Measurements from ENCODE around the gene PHAF1.

PHAF1 gene

GRCh38 chr16:67180166-67180565 lies 70.4 kb downstream of the PHAF1 start:
- DNase-seq (ENCODE audit: low read depth in 2 of 2) = no peak

- DNase-seq (ENCODE audit: low read depth in 2 of 2) = no peak
Observed at GRCh38 chr16:67181346-67181745, 71.6 kb downstream of the PHAF1 start.

- DNase-seq (ENCODE audit: low read depth in 2 of 2) = no peak
Observed at GRCh38 chr16:67182288-67182687, 72.5 kb downstream of the PHAF1 start.

- DNase-seq (ENCODE audit: low read depth in 2 of 2) = no peak
Observed at GRCh38 chr16:67183284-67183626, 73.5 kb downstream of the PHAF1 start.

GRCh38 chr16:67183627-67184452 lies 74.1 kb downstream of the PHAF1 start, which contains the start of gene MATCAP1:
MATCAP1 (minus strand) TSS chr16:67183963; CDS start chr16:67180610, 3,353 bp downstream.
- DNase-seq (ENCODE audit: low read depth in 2 of 2) = peak; percentile 72 to 81

GRCh38 chr16:67184453-67184994 lies 74.8 kb downstream of the PHAF1 start:
- no peak for DNase-seq (ENCODE audit: low read depth in 2 of 2)

GRCh38 chr16:67184995-67185650 lies 75.4 kb downstream of the PHAF1 start:
- DNase-seq (ENCODE audit: low read depth in 2 of 2) = peak; percentile 66 to 76

GRCh38 chr16:67185651-67186134 lies 76.0 kb downstream of the PHAF1 start:
- DNase-seq (ENCODE audit: low read depth in 2 of 2) = no peak

GRCh38 chr16:67186550-67186950 lies 76.8 kb downstream of the PHAF1 start:
- DNase-seq (ENCODE audit: low read depth in 2 of 2) = no peak

- DNase-seq (ENCODE audit: low read depth in 2 of 2) = no peak
Observed at GRCh38 chr16:67187175-67187890, 77.6 kb downstream of the PHAF1 start.

- no peak for DNase-seq (ENCODE audit: low read depth in 2 of 2)
Observed at GRCh38 chr16:67188323-67188722, 78.6 kb downstream of the PHAF1 start.

- no peak for DNase-seq (ENCODE audit: low read depth in 2 of 2)
Observed at GRCh38 chr16:67188798-67189197, 79.1 kb downstream of the PHAF1 start.

- DNase-seq (ENCODE audit: low read depth in 2 of 2) = no peak
Observed at GRCh38 chr16:67190041-67190440, 80.3 kb downstream of the PHAF1 start, which contains the start of gene EXOC3L1. EXOC3L1 (minus strand) TSS chr16:67190136; CDS start chr16:67189676, 460 bp downstream.

GRCh38 chr16:67190448-67191399 lies 81.0 kb downstream of the PHAF1 start:
- DNase-seq (ENCODE audit: low read depth in 2 of 2) = no peak

- DNase-seq (ENCODE audit: low read depth in 2 of 2) = no peak
Observed at GRCh38 chr16:67191411-67191994, 81.8 kb downstream of the PHAF1 start.

- peak; percentile 69 to 75 for DNase-seq (ENCODE audit: low read depth in 2 of 2)
Observed at GRCh38 chr16:67191995-67192681, 82.4 kb downstream of the PHAF1 start, which contains the start of gene E2F4. E2F4 (plus strand) TSS chr16:67192155; CDS start chr16:67192228, 73 bp downstream.

GRCh38 chr16:67192781-67193361 lies 83.1 kb downstream of the PHAF1 start:
- no peak for DNase-seq (ENCODE audit: low read depth in 2 of 2)

- DNase-seq (ENCODE audit: low read depth in 2 of 2) = no peak
Observed at GRCh38 chr16:67193536-67193935, 83.8 kb downstream of the PHAF1 start.

GRCh38 chr16:67194260-67194659 lies 84.5 kb downstream of the PHAF1 start:
- no peak for DNase-seq (ENCODE audit: low read depth in 2 of 2)

Data from stimulated activated CD8-positive, alpha-beta memory T cell treated with anti-CD3 and anti-CD28 coated beads, Interleukin-7, amount 100 ng/mL, for 1 hour (primary cell).